GM19193 (cell line): Measurements from ENCODE around the gene CCDC88C.

Experiments used
- POLR2A ChIP-seq: IDR thresholded peaks from 4 replicates; pipeline ENCODE4 v1.6.1; 2011; ENCODE audit not compliant: insufficient read depth, insufficient read length; ENCODE audit errors: extremely low read depth

The CCDC88C gene

GRCh38 chr14:91354221-91354916, 63.3 kb downstream of the CCDC88C start:
- TF ChIP-seq POLR2A: peak; percentile 4

DNA sequence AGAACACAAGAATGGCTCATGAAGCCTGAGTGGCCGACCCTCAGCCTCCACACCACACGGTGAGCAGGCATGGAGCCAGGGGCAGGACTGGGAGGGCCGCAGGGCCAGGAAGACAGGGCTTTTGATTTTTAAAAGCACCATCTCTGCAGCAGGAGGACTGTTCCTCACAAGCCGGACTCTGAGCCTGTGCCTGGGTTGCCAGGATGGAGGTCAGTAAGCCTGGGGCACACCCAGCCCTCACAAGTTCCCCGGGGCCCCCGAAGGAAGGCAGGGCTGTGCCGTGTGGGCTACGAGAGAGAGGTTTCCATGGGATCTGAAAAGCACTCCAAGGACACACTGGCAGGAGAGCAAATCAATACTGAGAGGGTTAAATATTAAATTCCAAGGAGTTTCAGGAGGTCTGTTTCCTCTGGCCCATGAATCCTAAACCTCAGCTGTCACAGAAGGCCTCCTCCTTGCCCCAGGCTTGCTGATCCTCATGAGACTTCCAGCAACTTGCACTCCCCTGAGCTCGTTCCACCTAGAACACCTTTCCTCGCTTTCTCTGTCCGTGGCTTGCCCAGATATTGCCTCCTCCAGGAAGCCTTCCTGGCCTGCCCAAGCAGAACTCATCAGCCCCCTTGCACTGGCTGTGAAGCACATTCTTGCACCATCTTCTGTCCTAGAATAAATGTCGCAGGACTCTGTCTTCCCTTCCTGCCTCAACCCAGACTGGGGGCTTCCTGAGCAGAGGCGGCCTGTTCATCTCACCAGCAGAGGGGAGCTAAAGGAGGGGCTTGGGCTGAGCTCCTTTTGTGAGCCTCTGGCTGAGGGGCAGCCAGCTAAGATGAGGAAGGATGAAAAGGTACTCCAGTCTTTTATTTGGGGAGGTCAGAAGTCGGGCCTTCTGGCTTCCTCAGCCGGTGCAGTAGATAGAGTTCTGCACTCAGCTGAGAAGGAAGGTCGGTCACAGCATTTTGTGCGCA, 64.6 kb downstream of the CCDC88C start:
- TF ChIP-seq POLR2A: no peak

- TF ChIP-seq POLR2A: no peak
Observed at GRCh38 chr14:91352053-91352452, 65.6 kb downstream of the CCDC88C start.

GRCh38 chr14:91351512-91351862, 66.1 kb downstream of the CCDC88C start:
- no peak for TF ChIP-seq POLR2A

- TF ChIP-seq POLR2A: no peak
Observed at GRCh38 chr14:91350813-91351511, 66.7 kb downstream of the CCDC88C start.

DNA sequence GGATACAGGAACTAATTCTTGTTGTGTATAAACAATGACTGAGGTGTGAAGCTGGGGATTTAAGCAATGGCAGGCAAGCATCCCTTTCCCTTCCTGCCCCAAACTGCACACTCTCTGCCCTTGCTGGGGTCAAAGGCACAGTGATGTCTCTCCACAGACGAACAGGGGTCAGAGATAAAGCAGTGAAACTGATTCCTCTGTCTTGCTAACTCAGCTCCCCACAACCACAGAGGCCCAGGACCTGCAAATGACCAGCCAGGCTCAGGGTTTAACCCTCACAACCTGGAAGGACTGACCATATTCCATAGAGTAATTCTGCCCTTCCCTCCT, 67.2 kb downstream of the CCDC88C start:
- TF ChIP-seq POLR2A: no peak

- TF ChIP-seq POLR2A: peak; percentile 31
Observed at GRCh38 chr14:91349481-91350074, 68.0 kb downstream of the CCDC88C start.

- no peak for TF ChIP-seq POLR2A
Observed at GRCh38 chr14:91348845-91349465, 68.7 kb downstream of the CCDC88C start.

- no peak for TF ChIP-seq POLR2A
Observed at GRCh38 chr14:91346838-91347173, 70.8 kb downstream of the CCDC88C start.

- no peak for TF ChIP-seq POLR2A
Observed at GRCh38 chr14:91344096-91344495, 73.5 kb downstream of the CCDC88C start.

- no peak for TF ChIP-seq POLR2A
Observed at GRCh38 chr14:91343051-91343450, 74.6 kb downstream of the CCDC88C start.

GRCh38 chr14:91342206-91342760, 75.3 kb downstream of the CCDC88C start:
- TF ChIP-seq POLR2A: no peak

DNA sequence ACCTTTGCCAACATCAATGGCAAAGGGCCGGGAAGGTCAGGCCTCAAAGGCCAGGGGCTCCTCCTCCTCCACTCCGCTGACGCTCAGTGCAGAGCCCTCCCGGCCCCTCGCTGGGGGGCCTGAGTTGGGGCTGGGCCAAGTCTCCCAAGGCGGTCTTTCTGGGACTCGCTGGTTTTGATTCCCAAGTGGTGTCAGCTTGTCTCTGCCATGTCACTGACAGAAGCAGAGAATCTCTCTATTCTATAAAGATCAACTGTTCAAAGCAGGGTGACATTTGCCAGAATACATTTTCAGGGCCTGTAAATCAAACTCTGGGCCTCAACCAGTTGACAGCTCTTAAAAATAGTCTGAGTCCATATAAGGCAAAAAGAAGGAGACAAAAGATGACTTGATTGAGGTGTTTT, 75.9 kb downstream of the CCDC88C start:
- TF ChIP-seq POLR2A: no peak

DNA sequence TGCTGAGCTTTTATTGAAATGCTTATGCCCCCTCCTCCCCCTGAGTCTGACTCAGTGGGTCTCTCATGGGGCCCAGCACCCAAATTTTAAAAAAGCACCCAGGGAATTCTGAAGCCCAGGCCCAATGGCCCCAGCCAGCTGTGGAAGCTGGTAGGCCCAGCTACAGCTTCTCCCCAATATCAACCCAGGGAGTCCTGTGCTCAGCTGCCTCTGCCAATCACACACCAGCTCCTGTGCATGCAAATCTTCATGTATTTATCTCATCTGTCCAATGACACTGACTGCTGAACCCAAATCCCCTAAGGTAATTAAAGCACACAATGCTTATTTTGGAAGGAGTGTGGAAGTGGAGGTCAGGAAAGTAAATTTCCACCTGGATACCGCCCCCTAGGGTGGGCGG, 76.3 kb downstream of the CCDC88C start:
- no peak for TF ChIP-seq POLR2A
